ENCODE results near the gene HNRNPLL.

DNA sequence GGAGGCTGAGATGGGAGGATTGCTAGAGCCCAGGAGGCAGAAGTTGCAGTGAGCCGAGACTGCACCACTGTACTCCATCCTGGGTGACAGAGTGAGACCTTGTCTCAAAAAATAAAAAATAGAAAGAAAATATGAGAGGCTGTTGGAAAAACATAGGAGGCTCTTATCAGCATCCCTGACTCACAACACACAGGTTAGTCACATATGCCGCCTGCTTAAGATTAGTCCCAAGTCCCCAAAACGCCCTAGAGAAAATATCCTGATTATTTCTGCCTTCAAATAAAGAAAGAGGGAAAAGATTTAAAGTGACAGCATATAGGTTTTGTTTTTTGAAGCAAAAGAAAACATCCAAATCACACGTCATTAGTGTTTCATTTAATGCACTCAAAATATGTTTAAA is 33.3 kb upstream of the HNRNPLL start:
- TF ChIP-seq ZNF274 (IDR thresholded peaks at IDR 0.05; ENCODE audit: low read length), result no peak
- no peak for TF ChIP-seq ZNF274 (tag by site-specific recombination; IDR thresholded peaks at IDR 0.05; ENCODE audit: borderline replicate concordance)
- TF ChIP-seq, protein P1, sequence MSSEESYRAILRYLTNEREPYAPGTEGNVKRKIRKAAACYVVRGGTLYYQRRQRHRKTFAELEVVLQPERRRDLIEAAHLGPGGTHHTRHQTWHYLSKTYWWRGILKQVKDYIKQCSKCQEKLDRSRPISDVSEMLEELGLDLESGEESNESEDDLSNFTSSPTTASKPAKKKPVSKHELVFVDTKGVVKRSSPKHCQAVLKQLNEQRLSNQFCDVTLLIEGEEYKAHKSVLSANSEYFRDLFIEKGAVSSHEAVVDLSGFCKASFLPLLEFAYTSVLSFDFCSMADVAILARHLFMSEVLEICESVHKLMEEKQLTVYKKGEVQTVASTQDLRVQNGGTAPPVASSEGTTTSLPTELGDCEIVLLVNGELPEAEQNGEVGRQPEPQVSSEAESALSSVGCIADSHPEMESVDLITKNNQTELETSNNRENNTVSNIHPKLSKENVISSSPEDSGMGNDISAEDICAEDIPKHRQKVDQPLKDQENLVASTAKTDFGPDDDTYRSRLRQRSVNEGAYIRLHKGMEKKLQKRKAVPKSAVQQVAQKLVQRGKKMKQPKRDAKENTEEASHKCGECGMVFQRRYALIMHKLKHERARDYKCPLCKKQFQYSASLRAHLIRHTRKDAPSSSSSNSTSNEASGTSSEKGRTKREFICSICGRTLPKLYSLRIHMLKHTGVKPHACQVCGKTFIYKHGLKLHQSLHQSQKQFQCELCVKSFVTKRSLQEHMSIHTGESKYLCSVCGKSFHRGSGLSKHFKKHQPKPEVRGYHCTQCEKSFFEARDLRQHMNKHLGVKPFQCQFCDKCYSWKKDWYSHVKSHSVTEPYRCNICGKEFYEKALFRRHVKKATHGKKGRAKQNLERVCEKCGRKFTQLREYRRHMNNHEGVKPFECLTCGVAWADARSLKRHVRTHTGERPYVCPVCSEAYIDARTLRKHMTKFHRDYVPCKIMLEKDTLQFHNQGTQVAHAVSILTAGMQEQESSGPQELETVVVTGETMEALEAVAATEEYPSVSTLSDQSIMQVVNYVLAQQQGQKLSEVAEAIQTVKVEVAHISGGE (tag by site-specific recombination; conservative IDR thresholded peaks at IDR 0.05; ENCODE audit: low read depth), result no peak
- TF ChIP-seq, protein P2, sequence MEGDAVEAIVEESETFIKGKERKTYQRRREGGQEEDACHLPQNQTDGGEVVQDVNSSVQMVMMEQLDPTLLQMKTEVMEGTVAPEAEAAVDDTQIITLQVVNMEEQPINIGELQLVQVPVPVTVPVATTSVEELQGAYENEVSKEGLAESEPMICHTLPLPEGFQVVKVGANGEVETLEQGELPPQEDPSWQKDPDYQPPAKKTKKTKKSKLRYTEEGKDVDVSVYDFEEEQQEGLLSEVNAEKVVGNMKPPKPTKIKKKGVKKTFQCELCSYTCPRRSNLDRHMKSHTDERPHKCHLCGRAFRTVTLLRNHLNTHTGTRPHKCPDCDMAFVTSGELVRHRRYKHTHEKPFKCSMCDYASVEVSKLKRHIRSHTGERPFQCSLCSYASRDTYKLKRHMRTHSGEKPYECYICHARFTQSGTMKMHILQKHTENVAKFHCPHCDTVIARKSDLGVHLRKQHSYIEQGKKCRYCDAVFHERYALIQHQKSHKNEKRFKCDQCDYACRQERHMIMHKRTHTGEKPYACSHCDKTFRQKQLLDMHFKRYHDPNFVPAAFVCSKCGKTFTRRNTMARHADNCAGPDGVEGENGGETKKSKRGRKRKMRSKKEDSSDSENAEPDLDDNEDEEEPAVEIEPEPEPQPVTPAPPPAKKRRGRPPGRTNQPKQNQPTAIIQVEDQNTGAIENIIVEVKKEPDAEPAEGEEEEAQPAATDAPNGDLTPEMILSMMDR (tag by site-specific recombination; IDR thresholded peaks at IDR 0.05), result no peak
- no peak for TF ChIP-seq PRDM1 (tag by site-specific recombination; IDR thresholded peaks at IDR 0.05)
- TF ChIP-seq, protein P3, sequence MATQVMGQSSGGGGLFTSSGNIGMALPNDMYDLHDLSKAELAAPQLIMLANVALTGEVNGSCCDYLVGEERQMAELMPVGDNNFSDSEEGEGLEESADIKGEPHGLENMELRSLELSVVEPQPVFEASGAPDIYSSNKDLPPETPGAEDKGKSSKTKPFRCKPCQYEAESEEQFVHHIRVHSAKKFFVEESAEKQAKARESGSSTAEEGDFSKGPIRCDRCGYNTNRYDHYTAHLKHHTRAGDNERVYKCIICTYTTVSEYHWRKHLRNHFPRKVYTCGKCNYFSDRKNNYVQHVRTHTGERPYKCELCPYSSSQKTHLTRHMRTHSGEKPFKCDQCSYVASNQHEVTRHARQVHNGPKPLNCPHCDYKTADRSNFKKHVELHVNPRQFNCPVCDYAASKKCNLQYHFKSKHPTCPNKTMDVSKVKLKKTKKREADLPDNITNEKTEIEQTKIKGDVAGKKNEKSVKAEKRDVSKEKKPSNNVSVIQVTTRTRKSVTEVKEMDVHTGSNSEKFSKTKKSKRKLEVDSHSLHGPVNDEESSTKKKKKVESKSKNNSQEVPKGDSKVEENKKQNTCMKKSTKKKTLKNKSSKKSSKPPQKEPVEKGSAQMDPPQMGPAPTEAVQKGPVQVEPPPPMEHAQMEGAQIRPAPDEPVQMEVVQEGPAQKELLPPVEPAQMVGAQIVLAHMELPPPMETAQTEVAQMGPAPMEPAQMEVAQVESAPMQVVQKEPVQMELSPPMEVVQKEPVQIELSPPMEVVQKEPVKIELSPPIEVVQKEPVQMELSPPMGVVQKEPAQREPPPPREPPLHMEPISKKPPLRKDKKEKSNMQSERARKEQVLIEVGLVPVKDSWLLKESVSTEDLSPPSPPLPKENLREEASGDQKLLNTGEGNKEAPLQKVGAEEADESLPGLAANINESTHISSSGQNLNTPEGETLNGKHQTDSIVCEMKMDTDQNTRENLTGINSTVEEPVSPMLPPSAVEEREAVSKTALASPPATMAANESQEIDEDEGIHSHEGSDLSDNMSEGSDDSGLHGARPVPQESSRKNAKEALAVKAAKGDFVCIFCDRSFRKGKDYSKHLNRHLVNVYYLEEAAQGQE (tag by site-specific recombination; IDR thresholded peaks at IDR 0.05), result no peak
- TF ChIP-seq, protein P4, sequence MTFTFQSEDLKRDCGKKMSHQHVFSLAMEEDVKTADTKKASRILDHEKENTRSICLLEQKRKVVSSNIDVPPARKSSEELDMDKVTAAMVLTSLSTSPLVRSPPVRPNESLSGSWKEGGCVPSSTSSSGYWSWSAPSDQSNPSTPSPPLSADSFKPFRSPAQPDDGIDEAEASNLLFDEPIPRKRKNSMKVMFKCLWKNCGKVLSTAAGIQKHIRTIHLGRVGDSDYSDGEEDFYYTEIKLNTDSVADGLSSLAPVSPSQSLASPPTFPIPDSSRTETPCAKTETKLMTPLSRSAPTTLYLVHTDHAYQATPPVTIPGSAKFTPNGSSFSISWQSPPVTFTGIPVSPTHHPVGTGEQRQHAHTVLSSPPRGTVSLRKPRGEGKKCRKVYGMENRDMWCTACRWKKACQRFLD (tag by site-specific recombination; IDR thresholded peaks at IDR 0.05), result no peak
- TF ChIP-seq ZNF830 (tag by site-specific recombination; IDR thresholded peaks at IDR 0.05; ENCODE audit: low read depth), result no peak
- TF ChIP-seq, protein P5, sequence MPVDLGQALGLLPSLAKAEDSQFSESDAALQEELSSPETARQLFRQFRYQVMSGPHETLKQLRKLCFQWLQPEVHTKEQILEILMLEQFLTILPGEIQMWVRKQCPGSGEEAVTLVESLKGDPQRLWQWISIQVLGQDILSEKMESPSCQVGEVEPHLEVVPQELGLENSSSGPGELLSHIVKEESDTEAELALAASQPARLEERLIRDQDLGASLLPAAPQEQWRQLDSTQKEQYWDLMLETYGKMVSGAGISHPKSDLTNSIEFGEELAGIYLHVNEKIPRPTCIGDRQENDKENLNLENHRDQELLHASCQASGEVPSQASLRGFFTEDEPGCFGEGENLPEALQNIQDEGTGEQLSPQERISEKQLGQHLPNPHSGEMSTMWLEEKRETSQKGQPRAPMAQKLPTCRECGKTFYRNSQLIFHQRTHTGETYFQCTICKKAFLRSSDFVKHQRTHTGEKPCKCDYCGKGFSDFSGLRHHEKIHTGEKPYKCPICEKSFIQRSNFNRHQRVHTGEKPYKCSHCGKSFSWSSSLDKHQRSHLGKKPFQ (tag by site-specific recombination; IDR thresholded peaks at IDR 0.05), result no peak
- no peak for TF ChIP-seq ZNF530 (tag by site-specific recombination; IDR thresholded peaks at IDR 0.05; ENCODE audit: low read depth)
- TF ChIP-seq ZNF311 (tag by site-specific recombination; IDR thresholded peaks at IDR 0.05; ENCODE audit: borderline replicate concordance), result no peak

All from HEK293 (cell line).